Measurements from ENCODE around the gene RHBDD1.

GRCh38 chr2:226965376-226965775 lies 129.5 kb downstream of the RHBDD1 start:
- TF ChIP-seq MXI1 (IDR thresholded peaks at IDR 0.05; ENCODE audit: low read depth, low read length) (no peak), PBX3 (IDR thresholded peaks at IDR 0.05) (no peak), EP300 (IDR thresholded peaks at IDR 0.05; ENCODE audit: borderline replicate concordance in 1 of 2, low read depth in 1 of 2, low read length in 1 of 2) (no peak), FOXM1 (IDR thresholded peaks at IDR 0.05; ENCODE audit: low read depth) (no peak), SMC3 (IDR thresholded peaks at IDR 0.05; ENCODE audit: low read depth, low read length) (no peak), CTCF (IDR thresholded peaks at IDR 0.05) (no peak), EZH2phosphoT487 (IDR thresholded peaks at IDR 0.05; ENCODE audit: borderline replicate concordance, low read depth) (no peak), RAD21 (IDR thresholded peaks at IDR 0.05; ENCODE audit: low read length) (no peak), CHD2 (IDR thresholded peaks at IDR 0.05; ENCODE audit: low read length, partially characterized antibody) (no peak), SIN3A (IDR thresholded peaks at IDR 0.05; ENCODE audit: borderline replicate concordance, low read depth, low read length) (no peak)

Data from SK-N-SH (cell line).